ACC112 (cell line): Measurements from ENCODE around the gene SDK1.

ENCODE experiments used
- H2AFZ ChIP-seq: fragments of 200-600 bp; sonication (generic); one replicate; pipeline ENCODE4 v1.6.0; 2017; ENCODE audit warnings: antibody characterized with exemption, low read length; ENCODE audit not compliant: unreplicated experiment
- H3K27ac ChIP-seq: fragments of 200-600 bp; sonication (generic); 2 replicates; pipeline ENCODE4 v1.5.1; 2014; ENCODE audit warnings: low read depth, mild to moderate bottlenecking, antibody characterized with exemption, low read length, moderate library complexity
- H3K27me3 ChIP-seq: fragments of 200-600 bp; sonication (generic); 2 replicates; pipeline ENCODE4 v1.6.1; 2014; ENCODE audit warnings: mild to moderate bottlenecking, antibody characterized with exemption, low read length, moderate library complexity, mixed read lengths; ENCODE audit not compliant: insufficient read depth
- H3K36me3 ChIP-seq: fragments of 200-600 bp; sonication (generic); 2 replicates; pipeline ENCODE4 v1.6.1; 2016; ENCODE audit warnings: mild to moderate bottlenecking, antibody characterized with exemption, low read length, moderate library complexity, mixed read lengths; ENCODE audit not compliant: insufficient read depth
- H3K4me1 ChIP-seq: fragments of 200-600 bp; sonication (generic); one replicate; pipeline ENCODE4 v1.6.1; 2016; ENCODE audit warnings: low read length, mixed read lengths; ENCODE audit not compliant: insufficient read depth, unreplicated experiment, control insufficient read depth
- H3K4me3 ChIP-seq: fragments of 200-600 bp; sonication (generic); 2 replicates; pipeline ENCODE4 v1.5.1; 2014; ENCODE audit warnings: mild to moderate bottlenecking, low read depth, low read length
- H3K79me2 ChIP-seq: fragments of 200-600 bp; sonication (generic); one replicate; pipeline ENCODE4 v1.6.0; 2016; ENCODE audit warnings: low read length; ENCODE audit not compliant: control insufficient read depth, unreplicated experiment, insufficient read depth

Gene SDK1

DNA sequence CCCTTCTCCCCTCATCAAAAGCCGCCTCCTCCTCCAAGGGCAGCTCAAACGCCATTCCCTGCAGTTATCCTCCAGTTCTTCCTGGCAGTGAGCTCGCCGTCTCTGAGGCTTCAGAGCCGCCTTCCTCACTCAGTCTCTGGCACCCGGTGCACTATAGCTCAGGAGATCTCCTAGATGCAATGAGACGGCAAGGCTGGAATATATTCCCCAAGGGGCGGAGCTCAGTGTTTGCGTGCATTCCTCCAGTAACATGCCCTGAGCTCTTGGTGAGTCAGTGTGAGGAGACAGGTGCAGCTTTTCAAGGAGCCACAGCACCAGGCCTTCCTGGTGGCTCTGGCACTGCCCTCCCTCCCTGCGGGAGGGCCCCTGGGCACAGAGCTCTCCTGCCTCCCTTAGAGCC lies 868.4 kb downstream of the SDK1 start:
- no peak overlapping the region for H3K4me3 ChIP-seq
- H3K4me1 ChIP-seq = no peaks in the 10 kb centered on the region
- no peaks in the 10 kb centered on the region for H3K36me3 ChIP-seq
- H3K79me2 ChIP-seq = no peaks in the 10 kb centered on the region
- H2AFZ ChIP-seq = no peak overlapping the region
- H3K27me3 ChIP-seq = no peaks in the 10 kb centered on the region
- no peak overlapping the region for H3K27ac ChIP-seq

DNA sequence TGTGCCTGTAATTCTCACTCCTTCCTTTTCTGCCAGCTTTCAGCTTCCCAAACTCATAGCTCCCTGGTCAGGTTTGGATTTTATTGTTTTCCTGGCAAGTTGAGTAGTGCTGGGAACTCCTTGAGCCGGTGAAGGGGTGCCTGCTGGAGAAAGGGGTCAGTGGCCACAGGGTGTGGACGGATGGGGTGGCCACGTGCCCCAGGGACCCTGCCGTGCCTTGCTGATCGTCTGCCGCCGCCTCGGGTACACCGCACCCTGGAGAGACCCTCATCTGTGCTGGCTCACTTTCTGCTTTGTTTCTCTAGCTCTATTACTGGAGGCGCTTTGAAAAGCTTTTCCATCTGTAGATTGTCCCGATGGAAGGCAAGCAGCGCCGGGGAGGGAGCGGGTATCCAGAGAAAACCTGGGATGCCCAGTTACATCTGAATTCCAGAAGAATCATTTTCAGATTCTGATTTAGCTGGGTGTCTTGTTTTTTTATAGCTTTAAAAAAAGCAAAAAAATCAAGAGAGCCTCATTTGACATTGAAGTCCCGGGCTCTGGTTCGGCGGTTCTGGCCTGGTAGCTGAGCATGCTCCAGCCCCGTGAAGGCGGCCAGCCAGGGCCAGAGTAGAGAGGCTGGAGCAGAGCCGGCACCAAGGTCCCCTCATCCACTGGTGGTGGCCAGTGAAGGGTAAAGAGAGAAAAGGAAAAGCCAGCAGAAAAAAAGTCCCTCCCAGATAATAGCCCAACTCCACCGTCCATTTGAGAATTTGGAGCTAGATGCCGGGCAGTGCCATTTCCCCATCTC lies 870.1 kb downstream of the SDK1 start:
- Histone ChIP-seq H3K27ac (no peak overlapping the region), H3K36me3 (no peaks in the 10 kb centered on the region), H3K4me3 (no peak overlapping the region), H2AFZ (no peak overlapping the region), H3K79me2 (no peaks in the 10 kb centered on the region), H3K27me3 (no peaks in the 10 kb centered on the region), H3K4me1 (no peaks in the 10 kb centered on the region)

DNA sequence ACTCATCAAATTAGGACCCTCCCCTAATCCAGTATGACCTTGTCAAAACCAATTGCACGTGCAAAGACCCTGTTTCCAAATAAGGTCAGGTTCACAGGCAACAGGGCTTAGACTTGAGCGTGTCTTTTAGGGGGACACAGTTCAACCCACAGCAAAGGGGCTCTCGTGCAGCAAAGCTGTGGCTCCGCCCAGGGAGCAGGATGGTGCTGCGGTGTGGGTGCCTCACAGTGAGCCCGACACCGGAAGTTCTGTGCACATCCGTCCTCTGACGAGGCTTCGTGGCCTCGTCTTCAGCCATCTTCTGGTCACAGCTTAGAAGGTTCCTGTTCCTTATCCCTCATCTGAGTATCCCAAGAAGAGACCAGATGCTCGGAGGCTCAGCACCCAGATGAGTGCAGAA lies 871.8 kb downstream of the SDK1 start:
- Histone ChIP-seq H3K4me1 (no peaks in the 10 kb centered on the region), H3K79me2 (no peaks in the 10 kb centered on the region), H3K27ac (no peak overlapping the region), H2AFZ (no peak overlapping the region), H3K4me3 (no peak overlapping the region), H3K27me3 (no peaks in the 10 kb centered on the region), H3K36me3 (no peaks in the 10 kb centered on the region)

DNA sequence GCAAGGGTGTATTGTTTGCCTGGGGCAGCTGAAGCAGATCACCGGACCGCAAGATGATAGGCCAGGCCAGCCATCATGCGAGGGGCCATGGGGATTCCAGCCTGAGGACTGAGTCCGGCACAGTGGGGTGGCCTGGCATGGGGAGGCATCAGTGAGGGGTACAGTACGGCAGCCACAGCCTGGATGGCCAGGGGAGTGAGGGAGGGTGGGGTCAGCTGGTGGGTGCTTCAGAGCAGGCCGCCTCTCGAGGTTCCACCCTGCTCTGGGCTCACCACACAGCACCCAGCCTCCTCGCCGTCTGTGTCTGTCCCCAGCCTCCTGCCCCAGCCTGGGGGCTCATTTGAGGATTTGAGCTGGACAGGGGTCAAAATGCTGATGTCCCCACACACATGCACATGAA lies 872.6 kb downstream of the SDK1 start:
- Histone ChIP-seq H3K4me3 (no peak overlapping the region), H2AFZ (no peak overlapping the region), H3K27me3 (no peaks in the 10 kb centered on the region), H3K36me3 (no peaks in the 10 kb centered on the region), H3K4me1 (no peaks in the 10 kb centered on the region), H3K79me2 (no peaks in the 10 kb centered on the region), H3K27ac (no peak overlapping the region)

- Histone ChIP-seq H3K79me2 (no peaks in the 10 kb centered on the region), H3K27me3 (no peaks in the 10 kb centered on the region), H3K36me3 (no peaks in the 10 kb centered on the region)
These were observed 873.0 kb downstream of the SDK1 start for GRCh38 chr7:4174016-4174415.

DNA sequence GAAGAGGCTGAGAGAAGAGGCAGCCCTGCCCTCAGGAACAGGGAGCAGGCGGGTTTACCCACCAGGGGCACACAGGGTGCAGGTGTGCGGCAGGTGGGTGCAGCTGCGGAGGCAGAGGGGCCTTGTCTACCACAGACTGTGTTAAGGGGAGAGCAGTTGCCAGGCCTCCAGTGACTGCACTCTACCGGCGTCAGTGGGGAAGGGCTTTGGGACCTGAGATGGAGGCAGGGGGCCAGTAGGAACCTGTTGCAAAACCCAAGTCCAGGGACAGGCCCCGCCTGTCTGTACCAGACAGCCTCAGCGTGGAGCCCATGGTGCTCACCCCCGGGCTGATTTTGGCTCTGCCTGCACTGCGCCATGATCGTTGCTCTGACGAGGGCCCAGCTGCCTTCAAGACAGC lies 873.4 kb downstream of the SDK1 start:
- no peak overlapping the region for H2AFZ ChIP-seq
- H3K4me1 ChIP-seq = no peaks in the 10 kb centered on the region
- no peak overlapping the region for H3K4me3 ChIP-seq
- H3K36me3 ChIP-seq = no peaks in the 10 kb centered on the region
- no peak overlapping the region for H3K27ac ChIP-seq
- no peaks in the 10 kb centered on the region for H3K79me2 ChIP-seq
- H3K27me3 ChIP-seq = no peaks in the 10 kb centered on the region

More at GRCh38 chr7:4174016-4174415, 873.0 kb downstream of the SDK1 start:
- Histone ChIP-seq H3K4me3 (no peak overlapping the region), H3K4me1 (no peaks in the 10 kb centered on the region), H2AFZ (no peak overlapping the region), H3K27ac (no peak overlapping the region)

- Histone ChIP-seq H3K27ac (no peak overlapping the region), H3K79me2 (no peaks in the 10 kb centered on the region), H3K36me3 (no peaks in the 10 kb centered on the region), H3K27me3 (no peaks in the 10 kb centered on the region), H3K4me1 (no peaks in the 10 kb centered on the region), H2AFZ (no peak overlapping the region), H3K4me3 (no peak overlapping the region)
These were observed 873.8 kb downstream of the SDK1 start for GRCh38 chr7:4174884-4175283.

DNA sequence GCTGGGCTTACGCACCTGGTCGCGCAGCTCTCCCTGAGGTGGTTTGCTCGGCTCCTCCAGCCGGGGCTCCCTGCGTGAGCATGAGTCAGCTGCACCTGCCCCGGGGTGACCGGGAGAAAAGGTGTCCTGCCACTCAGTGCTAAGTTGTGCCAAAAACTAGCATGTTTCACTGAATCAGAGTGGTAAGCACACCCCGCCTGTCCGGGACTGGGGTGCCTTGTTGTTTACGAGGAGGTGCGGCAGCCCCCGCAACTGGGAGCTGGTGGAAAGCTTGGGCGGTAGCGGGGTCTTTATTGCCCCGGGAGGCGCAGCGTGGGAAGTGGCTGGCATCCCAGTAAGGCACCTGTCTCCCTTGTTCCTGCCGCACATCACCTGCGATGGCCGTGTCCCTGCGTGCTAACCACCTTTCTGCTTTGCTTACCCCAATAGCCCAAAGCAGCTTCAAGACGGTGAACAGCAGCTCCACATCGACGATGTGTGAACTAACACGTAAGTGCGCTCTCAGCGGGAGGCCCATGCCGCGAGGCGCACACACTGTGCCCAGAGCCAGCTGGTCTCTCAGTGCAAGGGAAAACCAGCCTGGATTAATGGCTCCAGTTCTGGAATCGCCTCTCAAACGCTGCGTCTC lies 874.4 kb downstream of the SDK1 start:
- H3K79me2 ChIP-seq = no peaks in the 10 kb centered on the region
- H3K4me3 ChIP-seq = no peak overlapping the region
- H3K4me1 ChIP-seq = no peaks in the 10 kb centered on the region
- no peak overlapping the region for H3K27ac ChIP-seq
- H3K36me3 ChIP-seq = no peaks in the 10 kb centered on the region
- H3K27me3 ChIP-seq = no peaks in the 10 kb centered on the region
- H2AFZ ChIP-seq = no peak overlapping the region

DNA sequence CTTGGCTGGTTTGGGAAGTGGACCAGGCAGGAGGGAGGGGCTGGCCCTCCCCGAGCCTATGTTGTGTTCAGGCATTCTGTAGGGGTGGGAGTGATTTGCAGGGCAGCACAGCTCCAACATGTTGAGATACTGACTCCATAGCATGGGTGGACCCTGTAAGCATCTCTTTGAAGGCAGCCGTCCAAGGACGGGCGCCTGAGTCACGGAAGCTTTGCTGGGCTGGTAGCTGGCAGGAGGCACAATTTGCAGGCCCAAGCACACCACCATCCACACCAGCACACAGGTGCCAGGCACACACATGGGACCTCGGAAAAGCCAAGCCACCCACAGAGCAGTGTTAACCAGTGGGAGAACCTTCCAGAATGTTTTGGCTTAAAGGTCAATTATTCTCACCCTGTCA lies 875.9 kb downstream of the SDK1 start:
- Histone ChIP-seq H3K4me1 (no peaks in the 10 kb centered on the region), H3K36me3 (no peaks in the 10 kb centered on the region), H2AFZ (no peak overlapping the region), H3K79me2 (no peaks in the 10 kb centered on the region), H3K4me3 (no peak overlapping the region), H3K27me3 (no peaks in the 10 kb centered on the region), H3K27ac (no peak overlapping the region)

DNA sequence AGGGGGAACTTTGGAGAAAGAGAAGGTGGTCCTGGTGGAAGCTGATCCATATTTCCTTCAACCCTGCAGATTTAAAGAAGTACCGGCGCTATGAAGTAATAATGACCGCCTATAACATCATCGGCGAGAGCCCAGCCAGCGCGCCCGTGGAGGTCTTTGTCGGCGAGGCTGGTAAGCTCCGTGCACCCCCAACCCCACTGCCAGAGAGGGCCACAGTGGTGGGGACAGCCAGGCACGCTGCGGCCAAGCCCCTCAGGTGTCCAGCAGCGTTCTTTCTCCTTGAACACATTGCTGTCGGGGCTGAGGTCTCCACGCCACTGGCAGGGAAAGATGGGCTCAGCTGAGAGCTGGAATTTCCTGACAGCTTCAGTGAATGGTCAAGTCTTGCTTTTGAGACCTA lies 877.4 kb downstream of the SDK1 start:
- Histone ChIP-seq H3K4me1 (no peaks in the 10 kb centered on the region), H2AFZ (no peak overlapping the region), H3K27ac (no peak overlapping the region), H3K4me3 (no peak overlapping the region), H3K27me3 (no peaks in the 10 kb centered on the region), H3K36me3 (no peaks in the 10 kb centered on the region), H3K79me2 (no peaks in the 10 kb centered on the region)
